Measurements from ENCODE around the gene FUT7.

Gene FUT7

GRCh38 chr9:137031904-137032640 is at the start of gene FUT7:
TSS of gene FUT7 (minus strand) at chr9:137032088. CDS start at chr9:137031991, 97 bp downstream.
- DNase-seq = no peak

- DNase-seq = no peak
Measured at GRCh38 chr9:137080260-137081122, 48.6 kb upstream of the FUT7 start.

GRCh38 chr9:137079401-137079787 is 47.5 kb upstream of the FUT7 start:
- no peak for DNase-seq

GRCh38 chr9:137078701-137079400 is 47.0 kb upstream of the FUT7 start:
- no peak for DNase-seq

- no peak for DNase-seq
Measured at GRCh38 chr9:137077758-137078693, 46.1 kb upstream of the FUT7 start.

GRCh38 chr9:137077010-137077747 is 45.3 kb upstream of the FUT7 start, which contains the start of gene UAP1L1:
TSS of gene UAP1L1 (plus strand) at chr9:137077517. CDS start at chr9:137077533, 16 bp downstream.
- no peak for DNase-seq

GRCh38 chr9:137076636-137077009 is 44.7 kb upstream of the FUT7 start:
- DNase-seq = no peak

GRCh38 chr9:137075275-137075775 is 43.4 kb upstream of the FUT7 start:
- DNase-seq = no peak

- no peak for DNase-seq
Measured at GRCh38 chr9:137074657-137075274, 42.9 kb upstream of the FUT7 start.

GRCh38 chr9:137073992-137074399 is 42.1 kb upstream of the FUT7 start:
- DNase-seq = no peak

GRCh38 chr9:137071282-137071681 is 39.4 kb upstream of the FUT7 start:
- no peak for DNase-seq

- DNase-seq = peak; percentile 48
Measured at GRCh38 chr9:137070906-137071275, 39.0 kb upstream of the FUT7 start.

- peak; percentile 94 for DNase-seq
Measured at GRCh38 chr9:137070201-137070905, 38.5 kb upstream of the FUT7 start, which contains the start of gene SAPCD2. TSS of gene SAPCD2 (minus strand) at chr9:137070557. CDS start at chr9:137070460, 97 bp downstream.

GRCh38 chr9:137069508-137070091 is 37.7 kb upstream of the FUT7 start:
- DNase-seq = no peak

GRCh38 chr9:137068539-137069507 is 36.9 kb upstream of the FUT7 start:
- DNase-seq = no peak

- peak; percentile 83 for DNase-seq
Measured at GRCh38 chr9:137067860-137068538, 36.1 kb upstream of the FUT7 start.

GRCh38 chr9:137066096-137066861 is 34.4 kb upstream of the FUT7 start:
- DNase-seq = no peak

All from DMS153 (cell line).